Stimulated activated CD4-positive, alpha-beta T cell treated with anti-CD3 and anti-CD28 coated beads, Interleukin-4, amount 100 ng/mL, for 4 hours (primary cell): ENCODE data around the gene ADORA3.
"Not testable (repeated sequence)": the region's sequence is repeated elsewhere in the genome, so short reads cannot be mapped to it uniquely, and the experiment has no call there.

Experiments
- DNase-seq, 2 experiments: peaks; one replicate each; pipeline ENCODE4 v3.0.0-alpha.2; 2020

ADORA3 gene

GRCh38 chr1:111503585-111504060, at the start of gene ADORA3, which contains the start of gene TMIGD3:
ADORA3 (minus strand) TSS chr1:111503633; CDS start chr1:111503354, 279 bp downstream.
TMIGD3 (minus strand) TSS chr1:111503633; CDS start chr1:111503354, 279 bp downstream.
- DNase-seq, result no peak

GRCh38 chr1:111553196-111553595, 49.8 kb upstream of the ADORA3 start:
- DNase-seq, result no peak

- DNase-seq, result no peak
Measured at GRCh38 chr1:111552587-111552986, 49.2 kb upstream of the ADORA3 start.

DNA sequence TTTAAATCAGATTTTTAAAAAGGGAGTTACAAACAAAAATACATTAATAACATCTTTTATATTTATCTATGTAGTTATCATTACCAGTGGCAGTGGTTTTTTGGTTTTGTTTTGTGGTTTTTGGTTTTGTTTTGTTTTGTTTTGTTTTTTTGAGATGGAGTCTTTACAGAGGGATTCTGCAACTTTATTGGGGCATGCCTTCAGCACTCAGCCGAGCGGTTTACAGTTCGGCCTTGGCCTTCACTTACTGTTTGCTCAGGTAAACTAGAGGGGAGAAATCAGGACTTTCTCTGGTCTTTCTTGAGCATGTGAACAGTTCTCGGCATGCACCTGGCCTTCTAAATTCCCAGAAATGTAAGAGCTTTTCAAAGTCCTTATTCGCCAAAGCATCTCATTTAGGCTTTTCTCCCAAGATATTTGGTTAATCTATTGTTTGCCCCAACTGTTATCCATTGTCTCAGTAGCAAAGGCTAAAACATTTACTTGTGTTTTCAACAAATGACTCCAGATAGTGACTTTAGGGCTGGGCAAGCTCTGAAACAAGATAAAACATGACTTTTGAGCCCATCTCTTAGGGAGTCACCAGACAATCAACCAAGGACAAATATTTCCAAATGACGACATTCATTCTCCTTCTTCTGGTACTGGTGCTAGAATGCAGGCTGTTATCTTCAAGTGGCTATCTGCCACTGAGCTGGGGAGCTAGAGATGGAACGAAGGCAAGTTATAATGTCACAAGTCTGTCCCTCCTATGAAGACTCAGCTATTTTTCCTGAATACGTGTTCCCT, 48.4 kb upstream of the ADORA3 start:
- no peak for DNase-seq

DNA sequence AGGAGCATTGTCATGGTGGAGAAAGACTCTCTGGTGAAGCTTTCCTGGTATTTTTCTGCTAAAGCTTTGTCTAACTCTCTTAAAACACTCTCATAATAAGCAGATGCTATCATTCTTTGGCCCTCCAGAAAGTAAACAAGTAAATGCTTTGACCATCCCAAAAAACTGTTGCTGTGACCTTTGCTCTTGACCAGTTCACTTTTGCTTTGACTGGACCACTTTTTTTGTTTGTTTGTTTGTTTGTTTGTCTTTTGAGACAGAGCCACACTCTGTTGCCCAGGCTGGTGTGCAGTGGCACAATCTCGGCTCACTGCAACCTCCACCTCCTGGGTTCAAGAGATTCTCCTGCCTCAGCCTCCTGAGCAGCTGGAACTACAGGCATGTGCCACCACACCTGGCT, 44.4 kb upstream of the ADORA3 start:
- not testable (repeated sequence) for DNase-seq

- no peak for DNase-seq
Measured at GRCh38 chr1:111542187-111542586, 38.8 kb upstream of the ADORA3 start.

DNA sequence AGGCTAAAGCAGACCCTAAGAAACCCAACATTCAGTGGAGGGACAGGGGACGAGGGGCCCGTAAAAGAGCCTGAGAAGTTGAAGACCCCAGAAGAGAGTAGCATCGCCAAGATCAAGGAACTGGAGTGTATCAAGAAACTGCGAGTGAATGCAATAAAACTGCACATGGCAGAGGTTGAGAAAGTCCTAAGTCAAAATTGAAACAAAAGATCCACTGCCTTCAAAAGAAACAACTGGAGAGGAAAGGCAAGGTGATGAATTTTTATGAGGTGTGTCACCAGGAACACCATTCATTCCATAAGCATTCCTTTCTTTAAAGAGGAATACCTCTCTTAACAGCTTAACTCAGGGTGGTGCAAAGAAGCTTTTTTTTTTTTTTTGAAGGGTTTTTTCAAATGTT, 38.3 kb upstream of the ADORA3 start:
- DNase-seq, result no peak

DNA sequence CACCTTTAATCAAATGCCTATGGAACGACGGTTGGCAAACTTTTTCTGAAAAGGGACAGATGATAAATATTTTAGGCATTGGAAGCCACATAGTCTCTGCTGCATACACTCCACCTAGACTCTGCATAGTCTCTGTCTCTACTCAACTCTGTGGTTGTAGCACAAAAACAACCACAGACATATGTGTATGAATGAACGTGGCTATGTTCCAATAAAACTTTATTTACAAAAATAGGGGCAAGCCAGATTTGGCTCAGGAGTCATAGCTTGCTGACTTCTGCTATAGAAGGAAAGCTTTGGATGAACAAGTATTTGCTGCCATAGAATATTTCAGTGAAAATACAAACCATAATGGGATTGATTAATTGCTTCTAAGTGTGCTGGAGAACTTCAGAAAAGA, 37.5 kb upstream of the ADORA3 start:
- DNase-seq, result no peak

DNA sequence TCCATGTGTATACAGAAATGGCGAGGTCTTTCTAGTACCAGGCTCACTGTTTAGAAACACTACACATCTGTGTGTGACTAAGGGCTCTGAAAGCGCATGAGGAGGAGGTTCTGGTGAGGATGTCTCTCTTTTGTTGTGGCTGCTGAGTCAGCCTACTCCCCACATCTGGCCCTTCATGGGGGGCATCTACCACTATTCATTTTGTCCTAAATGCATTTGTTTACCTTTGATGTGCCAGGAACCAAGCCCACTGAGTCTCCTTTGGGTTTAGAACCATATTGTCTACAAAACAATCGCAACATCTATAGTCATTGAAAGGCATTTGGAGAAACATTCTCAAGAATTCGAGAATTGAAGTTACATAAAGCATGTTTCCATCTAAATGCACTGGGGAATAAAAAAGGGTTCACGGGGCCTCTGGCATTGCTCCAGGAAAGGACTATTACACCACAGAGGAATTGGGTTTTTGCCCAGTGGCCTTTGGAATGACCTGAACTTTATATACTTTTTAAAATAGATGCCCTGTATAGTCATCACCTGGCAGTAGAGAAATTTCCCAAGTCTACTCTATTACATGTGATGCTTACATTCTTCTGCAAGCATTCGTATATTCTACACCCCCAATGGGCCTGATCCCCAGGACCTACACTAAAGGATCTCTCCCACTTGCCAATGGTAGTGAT, 35.1 kb upstream of the ADORA3 start:
- no peak for DNase-seq

DNA sequence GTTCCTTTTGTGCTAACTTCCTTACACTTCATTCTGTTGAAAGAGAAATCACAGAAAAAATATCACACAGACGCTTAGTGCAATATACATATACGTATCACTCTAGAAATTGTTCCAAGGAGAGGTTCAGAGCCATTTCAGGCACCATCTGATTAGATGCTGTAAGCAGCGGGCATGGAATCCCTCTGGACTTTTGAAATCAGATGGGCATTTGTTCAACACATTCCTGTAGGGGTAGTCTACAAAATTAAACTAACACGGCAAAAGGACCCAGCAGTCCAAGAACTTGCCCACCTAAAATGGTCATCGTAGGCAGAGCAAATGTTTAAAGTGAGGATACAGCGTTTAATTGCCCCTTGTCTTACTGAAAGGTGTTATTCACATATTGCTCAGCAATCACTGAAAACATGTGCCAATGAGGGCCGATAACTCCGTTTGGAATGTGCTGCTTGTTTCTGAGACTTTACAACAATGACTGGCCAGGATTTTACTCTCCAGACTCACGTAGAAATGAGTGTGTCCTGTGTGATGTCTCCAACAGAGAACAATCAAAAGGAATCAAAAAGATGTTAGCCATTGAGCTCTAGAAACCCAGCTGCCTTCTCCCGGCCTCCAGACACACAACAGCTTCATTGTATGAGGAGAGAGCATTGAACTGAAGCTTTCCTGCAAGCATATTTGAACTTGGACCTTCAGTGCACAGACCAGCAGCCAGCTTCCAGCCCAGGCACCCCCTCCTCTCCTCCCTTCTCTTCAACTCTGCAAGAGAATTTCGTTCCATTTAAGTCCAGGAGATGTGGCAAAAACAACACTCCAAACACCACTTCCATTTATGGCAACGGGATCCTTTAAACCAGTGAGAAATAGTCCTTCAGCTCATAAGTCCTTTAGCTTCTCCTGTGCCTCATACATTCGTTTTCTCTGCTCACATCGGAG, 32.1 kb upstream of the ADORA3 start:
- no peak for DNase-seq

DNA sequence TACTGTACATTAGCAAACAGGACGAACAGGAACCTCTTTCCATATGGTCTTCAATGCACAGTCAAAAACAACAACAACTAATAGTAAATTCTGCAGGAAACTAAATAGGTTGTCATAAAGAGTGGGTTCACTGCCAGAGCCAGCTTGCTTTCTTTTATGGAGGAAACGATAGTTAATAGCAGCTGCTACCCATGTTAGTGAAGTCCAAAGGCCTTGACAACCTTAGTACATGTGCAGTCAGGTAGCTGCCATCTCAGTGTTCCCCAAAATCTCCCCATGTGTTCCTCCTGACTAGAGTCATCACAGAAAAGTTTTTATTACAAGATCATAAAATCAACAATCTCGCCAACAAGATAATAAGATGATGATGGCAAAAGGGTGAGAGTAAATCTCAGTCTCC, 16.6 kb upstream of the ADORA3 start:
- DNase-seq, result no peak

DNA sequence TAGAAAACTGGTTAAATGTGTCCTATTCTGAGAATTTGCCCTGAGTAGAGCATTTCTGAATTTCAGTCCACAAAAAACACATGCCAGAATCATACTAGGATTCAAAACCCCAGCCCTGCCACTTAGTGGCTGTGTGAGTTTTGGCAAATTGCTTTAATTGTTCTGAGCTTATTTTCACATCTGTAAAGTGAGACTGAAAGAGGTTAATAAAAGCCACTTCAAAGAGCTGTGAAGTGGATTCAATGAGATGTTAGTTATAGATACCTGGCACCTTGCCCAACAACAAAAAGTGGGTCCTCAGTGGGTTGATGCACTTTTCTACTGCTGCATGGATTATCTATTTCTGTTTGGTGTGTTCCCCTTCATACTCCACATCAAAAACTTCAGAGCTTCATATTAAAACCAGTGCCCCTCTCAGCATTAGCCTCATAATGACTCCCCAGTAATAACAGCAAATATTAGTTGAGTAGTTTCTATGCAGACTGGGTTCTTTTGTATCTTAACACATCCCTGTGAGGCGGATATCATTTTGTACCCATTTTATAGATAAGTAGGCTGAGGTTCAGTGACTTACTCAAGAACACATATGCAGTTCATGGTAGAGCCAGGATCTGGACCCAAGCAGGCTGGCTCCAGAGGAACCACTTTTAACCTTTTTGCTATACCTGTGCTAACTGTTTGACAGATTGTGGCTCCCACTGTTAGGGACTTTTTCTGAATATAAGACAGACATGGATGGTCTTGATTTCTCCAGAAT, 14.2 kb upstream of the ADORA3 start:
- no peak for DNase-seq

GRCh38 chr1:111516005-111516535, 12.6 kb upstream of the ADORA3 start:
- no peak for DNase-seq

DNA sequence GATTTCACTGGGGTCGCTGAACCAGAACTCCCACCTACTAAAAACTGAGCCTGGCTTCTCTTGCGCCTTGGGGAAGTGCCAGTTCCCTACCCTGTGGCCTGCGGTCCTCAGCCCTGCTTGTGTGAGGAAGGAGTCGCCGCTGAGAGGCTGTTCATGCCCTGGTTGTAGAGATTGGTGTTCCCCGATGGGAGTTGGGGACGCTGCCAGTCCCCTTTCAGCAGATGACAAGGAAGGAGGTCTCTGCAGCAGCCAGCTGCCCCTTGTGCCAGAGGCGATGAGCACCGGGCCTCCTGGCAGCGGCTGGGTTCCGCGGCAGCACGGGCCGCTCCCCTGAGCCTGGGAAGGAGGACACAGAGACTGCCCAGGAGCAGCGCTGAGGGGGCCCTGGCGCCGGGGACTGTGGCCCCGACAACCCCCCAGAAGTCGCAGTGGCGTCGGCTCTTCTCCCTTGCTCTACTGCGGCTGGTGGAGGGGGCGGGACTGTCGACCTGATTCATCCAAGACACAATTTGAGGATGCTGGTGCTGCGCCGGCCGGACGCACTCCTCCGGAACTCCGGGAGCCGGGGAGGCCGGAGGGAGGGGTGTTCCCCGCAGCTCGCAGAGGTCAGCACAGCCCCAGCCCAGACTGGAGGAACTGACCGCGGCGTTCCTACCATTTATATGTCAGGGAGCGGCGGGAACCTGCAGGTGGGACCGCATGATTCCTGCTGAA, 12.0 kb upstream of the ADORA3 start:
- peak in 1 of 2 experiments; percentile 21 for DNase-seq

DNA sequence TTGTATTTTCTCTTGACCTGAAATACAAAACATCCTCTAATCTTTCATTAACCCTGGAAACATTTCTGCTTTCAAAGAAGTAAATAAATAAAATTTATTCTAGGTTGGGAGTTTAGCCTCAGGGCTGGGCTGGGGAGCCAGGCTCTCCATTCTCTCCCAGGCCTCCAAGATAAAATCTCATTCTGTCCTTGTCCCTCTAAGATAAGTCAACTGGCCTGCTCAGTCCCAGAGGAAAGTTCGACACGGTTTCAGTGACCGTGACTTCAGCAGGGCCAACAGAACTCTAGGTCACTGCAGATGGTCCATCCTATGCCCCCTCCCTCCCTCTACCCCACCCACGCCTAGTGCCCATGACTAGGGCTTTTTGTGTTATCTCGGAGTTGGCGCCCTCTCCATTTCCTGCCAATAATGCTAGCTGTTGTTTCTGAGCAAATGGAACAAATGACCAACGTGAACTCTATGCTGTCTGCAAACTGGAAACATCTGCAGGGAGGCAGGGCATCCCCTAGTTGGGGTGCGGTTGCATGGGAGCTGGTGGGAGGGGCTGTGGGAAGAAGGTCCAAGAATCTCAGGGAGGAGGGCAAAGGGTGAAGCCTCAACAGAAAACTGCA, 10.1 kb upstream of the ADORA3 start:
- DNase-seq, result no peak

- no peak for DNase-seq
Measured at GRCh38 chr1:111512931-111513330, 9.5 kb upstream of the ADORA3 start.

GRCh38 chr1:111512132-111512889, 8.9 kb upstream of the ADORA3 start:
- DNase-seq, result no peak

DNA sequence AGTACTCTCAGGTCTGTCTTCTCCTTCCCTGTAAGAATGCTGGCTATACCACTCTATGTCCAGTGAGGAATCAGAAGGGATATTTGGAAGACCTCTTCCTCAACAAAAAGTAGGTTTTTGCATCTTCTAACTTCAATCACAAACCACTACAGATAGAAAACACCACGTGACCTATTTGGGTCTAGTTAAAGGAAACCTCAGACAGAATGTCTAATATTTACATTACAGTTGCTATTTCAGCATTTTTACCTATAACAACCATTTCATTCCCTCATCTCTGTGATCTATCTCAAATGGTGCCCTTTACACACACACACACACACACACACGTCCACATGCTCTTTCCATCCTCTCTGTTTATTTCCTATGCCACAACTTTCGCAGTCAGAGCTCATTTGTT, 7.9 kb upstream of the ADORA3 start:
- no peak for DNase-seq

DNA sequence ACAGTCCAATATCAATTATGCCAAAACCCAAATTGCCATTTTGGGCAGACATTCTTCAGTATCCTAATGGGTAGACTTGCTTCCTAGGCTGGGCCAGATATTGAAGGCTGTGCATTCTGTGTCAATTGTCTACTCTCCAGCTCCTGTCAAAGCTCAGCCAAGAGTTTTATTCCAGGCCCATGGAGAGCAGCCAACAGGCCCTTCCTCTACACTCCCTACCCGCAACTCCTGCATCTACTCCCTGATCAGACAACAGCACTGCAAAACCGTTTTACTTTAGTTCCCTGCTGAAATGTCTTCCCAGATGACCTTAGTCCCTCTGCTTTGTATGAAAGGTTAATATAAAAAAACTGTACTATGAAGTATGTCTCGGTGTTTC, 6.6 kb upstream of the ADORA3 start:
- no peak for DNase-seq
